GM12891 (cell line): ENCODE measurements around the gene TMEM41A.

Source experiments
- POLR2A ChIP-seq: IDR thresholded peaks from 2 replicates; pipeline ENCODE4 v1.6.1; 2011; ENCODE audit warnings: low read depth, low read length, control low read depth
- POLR2AphosphoS5 ChIP-seq: IDR thresholded peaks from 2 replicates; pipeline ENCODE4 v1.6.1; 2011; ENCODE audit warnings: low read depth, low read length, control low read depth
- TAF1 ChIP-seq: IDR thresholded peaks from 2 replicates; pipeline ENCODE4 v1.6.1; 2011; ENCODE audit warnings: low read depth, low read length, control low read depth

DNA sequence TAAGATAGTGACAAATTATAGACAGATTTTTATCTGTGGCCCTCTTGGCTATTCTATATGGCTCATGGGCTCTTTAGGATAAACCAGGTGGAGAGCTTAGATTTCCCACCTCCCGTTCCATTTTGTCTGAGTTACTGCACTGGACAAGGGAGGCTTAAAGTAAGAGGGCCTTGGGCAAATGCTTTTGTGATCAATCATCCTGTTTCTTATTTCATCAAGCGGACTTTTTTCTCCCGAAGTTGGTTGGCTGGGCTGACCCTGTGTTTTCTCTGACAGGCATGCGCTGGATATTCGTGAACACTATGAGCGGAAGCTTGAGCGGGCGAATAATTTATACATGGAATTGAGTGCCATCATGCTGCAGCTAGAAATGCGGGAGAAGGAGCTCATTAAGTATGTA lies 33.4 kb downstream of the TMEM41A start:
- TF ChIP-seq POLR2A (no peak), POLR2AphosphoS5 (no peak), TAF1 (no peak)
